IPS-18a (cell line): ENCODE data around the gene JAZF1.

Experiments used
- H3K27ac ChIP-seq: one replicate; pipeline ENCODE4 v1.5.1; 2013; ENCODE audit warnings: low read length
- H3K27me3 ChIP-seq: one replicate; pipeline ENCODE4 v1.6.1; 2013; ENCODE audit warnings: mild to moderate bottlenecking, low read length; ENCODE audit not compliant: control insufficient read depth, insufficient read depth
- H3K36me3 ChIP-seq: one replicate; pipeline ENCODE4 v1.6.1; 2013; ENCODE audit warnings: low read depth, low read length; ENCODE audit not compliant: control insufficient read depth
- H3K4me1 ChIP-seq: one replicate; pipeline ENCODE4 v1.6.1; 2013; ENCODE audit warnings: low read depth, low read length; ENCODE audit not compliant: control insufficient read depth
- H3K4me3 ChIP-seq: one replicate; pipeline ENCODE4 v1.5.1; 2013; ENCODE audit warnings: low read length
- H3K9ac ChIP-seq: one replicate; pipeline ENCODE4 v1.6.1; 2013; ENCODE audit warnings: mild to moderate bottlenecking, low read length, moderate library complexity
- H3K9me3 ChIP-seq: one replicate; pipeline ENCODE4 v1.6.1; 2013; ENCODE audit warnings: low read depth, low read length; ENCODE audit not compliant: control insufficient read depth

The JAZF1 gene

GRCh38 chr7:28095231-28095630 lies 85.4 kb downstream of the JAZF1 start:
- Histone ChIP-seq H3K36me3 (no peaks in the 10 kb centered on the region), H3K9ac (no peak overlapping the region), H3K4me3 (no peak overlapping the region), H3K4me1 (peaks cover 7% of the 10 kb centered on the region), H3K9me3 (no peaks in the 10 kb centered on the region), H3K27me3 (no peaks in the 10 kb centered on the region), H3K27ac (no peak overlapping the region)

DNA sequence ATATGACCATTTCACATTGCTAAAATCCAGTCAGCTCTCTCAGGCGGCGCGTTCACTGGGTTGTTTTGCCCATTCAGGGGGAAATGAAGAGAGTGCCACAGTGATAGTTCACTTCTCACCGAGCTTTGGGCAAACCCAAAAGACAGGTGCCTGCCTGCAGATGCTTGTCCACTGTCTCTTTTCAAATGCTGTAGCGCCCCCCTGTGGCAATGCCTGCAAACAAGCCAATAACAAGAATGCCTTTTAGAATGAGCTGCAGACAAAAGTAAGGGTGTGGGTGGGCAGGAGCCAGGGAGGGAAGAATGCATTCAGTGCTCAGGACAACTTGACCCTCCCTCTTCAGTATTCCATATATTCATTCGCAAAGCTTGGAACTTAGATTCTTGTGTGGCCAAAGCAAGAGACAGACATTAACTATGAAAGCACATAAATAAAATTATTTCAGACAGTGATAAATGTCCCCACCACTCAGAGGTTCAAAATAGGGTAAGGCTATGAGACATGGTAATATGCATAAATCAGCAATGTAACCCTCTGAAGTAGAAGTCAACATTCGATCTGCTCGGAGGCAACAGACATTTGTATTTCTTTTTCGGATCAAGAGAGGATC lies 86.9 kb downstream of the JAZF1 start:
- no peaks in the 10 kb centered on the region for H3K36me3 ChIP-seq
- H3K9me3 ChIP-seq = no peaks in the 10 kb centered on the region
- H3K27ac ChIP-seq = no peak overlapping the region
- H3K4me1 ChIP-seq = peaks cover 10% of the 10 kb centered on the region
- H3K9ac ChIP-seq = no peak overlapping the region
- H3K27me3 ChIP-seq = no peaks in the 10 kb centered on the region
- H3K4me3 ChIP-seq = no peak overlapping the region

- no peak overlapping the region for H3K27ac ChIP-seq
- H3K36me3 ChIP-seq = no peaks in the 10 kb centered on the region
- H3K27me3 ChIP-seq = no peaks in the 10 kb centered on the region
- H3K4me1 ChIP-seq = peaks cover 17% of the 10 kb centered on the region
- no peak overlapping the region for H3K9ac ChIP-seq
- H3K9me3 ChIP-seq = no peaks in the 10 kb centered on the region
- no peak overlapping the region for H3K4me3 ChIP-seq
These were observed 89.4 kb downstream of the JAZF1 start for GRCh38 chr7:28091190-28091589.

- peaks cover 17% of the 10 kb centered on the region for H3K4me1 ChIP-seq
- no peaks in the 10 kb centered on the region for H3K36me3 ChIP-seq
- no peaks in the 10 kb centered on the region for H3K9me3 ChIP-seq
- H3K9ac ChIP-seq = no peak overlapping the region
- H3K27me3 ChIP-seq = no peaks in the 10 kb centered on the region
- no peak overlapping the region for H3K4me3 ChIP-seq
- no peak overlapping the region for H3K27ac ChIP-seq
These were observed 91.5 kb downstream of the JAZF1 start for GRCh38 chr7:28088901-28089714.

DNA sequence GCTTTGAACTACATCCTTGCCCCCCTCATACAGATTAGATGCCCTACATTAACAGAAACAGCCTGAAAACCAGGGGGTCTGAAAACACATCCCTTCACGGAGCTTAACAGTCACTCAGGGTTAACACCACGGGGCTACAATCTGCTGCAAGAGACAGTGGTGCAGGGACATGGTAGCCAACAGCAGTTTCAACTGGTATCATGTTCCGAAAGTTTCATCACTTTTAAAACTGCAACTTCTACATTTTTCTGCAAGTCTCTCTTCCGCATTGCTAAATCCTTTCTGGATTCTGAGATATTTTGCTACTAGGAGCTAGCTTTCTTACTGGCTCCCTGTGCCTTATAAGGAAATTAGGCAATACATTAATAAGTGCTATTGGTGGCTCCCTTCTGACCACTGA lies 92.6 kb downstream of the JAZF1 start:
- no peaks in the 10 kb centered on the region for H3K27me3 ChIP-seq
- no peaks in the 10 kb centered on the region for H3K36me3 ChIP-seq
- no peak overlapping the region for H3K4me3 ChIP-seq
- peaks cover 13% of the 10 kb centered on the region for H3K4me1 ChIP-seq
- H3K9me3 ChIP-seq = no peaks in the 10 kb centered on the region
- H3K27ac ChIP-seq = no peak overlapping the region
- no peak overlapping the region for H3K9ac ChIP-seq

GRCh38 chr7:28086198-28086597 lies 94.4 kb downstream of the JAZF1 start:
- Histone ChIP-seq H3K27ac (no peak overlapping the region), H3K9me3 (no peaks in the 10 kb centered on the region), H3K9ac (no peak overlapping the region)

GRCh38 chr7:28083998-28084985 lies 96.3 kb downstream of the JAZF1 start:
- Histone ChIP-seq H3K27me3 (no peaks in the 10 kb centered on the region), H3K9me3 (no peaks in the 10 kb centered on the region), H3K4me3 (no peak overlapping the region), H3K9ac (no peak overlapping the region), H3K4me1 (peaks cover 13% of the 10 kb centered on the region), H3K27ac (no peak overlapping the region), H3K36me3 (no peaks in the 10 kb centered on the region)

More at GRCh38 chr7:28086198-28086597, 94.4 kb downstream of the JAZF1 start:
- H3K4me1 ChIP-seq = peaks cover 13% of the 10 kb centered on the region
- no peaks in the 10 kb centered on the region for H3K27me3 ChIP-seq
- H3K4me3 ChIP-seq = no peak overlapping the region
- H3K36me3 ChIP-seq = no peaks in the 10 kb centered on the region

DNA sequence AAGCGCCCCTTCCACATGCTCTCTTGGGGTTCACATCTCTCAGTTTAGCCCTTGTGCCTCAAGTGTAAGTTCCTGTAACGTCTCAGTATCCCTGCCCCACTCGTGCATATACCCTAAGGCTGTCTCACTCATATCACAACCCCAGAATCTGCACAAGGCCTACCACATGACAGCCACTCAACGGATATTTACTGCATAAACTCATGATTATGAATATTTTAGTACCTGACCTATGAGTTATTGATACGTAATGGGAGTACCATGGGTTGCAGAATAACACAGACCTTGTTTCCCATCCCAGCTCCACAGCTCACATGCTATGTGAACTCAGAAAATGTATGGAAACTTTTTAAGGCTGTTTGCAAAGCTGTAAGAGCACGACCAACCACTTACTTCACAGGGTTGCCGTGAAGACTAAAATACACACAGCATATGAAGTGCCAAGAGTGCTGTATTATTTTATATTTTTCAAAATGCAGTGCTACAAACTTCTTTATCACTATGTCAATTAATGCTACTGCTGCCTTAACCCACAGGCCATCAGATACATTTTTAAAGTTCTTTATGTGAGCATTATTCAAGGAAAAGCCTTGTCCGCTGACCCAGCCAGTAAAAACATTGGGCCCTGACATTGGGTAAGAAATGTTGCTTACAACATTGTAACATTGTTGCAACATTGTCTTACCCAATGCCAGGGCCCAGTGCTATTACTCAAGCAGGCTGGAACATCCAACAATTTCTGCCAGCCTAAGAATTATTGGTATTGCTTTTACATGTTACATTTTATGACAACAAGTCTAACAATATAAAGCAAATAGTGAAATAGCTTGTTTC lies 97.2 kb downstream of the JAZF1 start:
- H3K4me1 ChIP-seq = peaks cover 7% of the 10 kb centered on the region
- H3K36me3 ChIP-seq = no peaks in the 10 kb centered on the region
- no peaks in the 10 kb centered on the region for H3K27me3 ChIP-seq
- no peaks in the 10 kb centered on the region for H3K9me3 ChIP-seq
- H3K9ac ChIP-seq = no peak overlapping the region
- no peak overlapping the region for H3K27ac ChIP-seq
- H3K4me3 ChIP-seq = no peak overlapping the region

- Histone ChIP-seq H3K4me1 (no peaks in the 10 kb centered on the region), H3K9ac (no peak overlapping the region), H3K4me3 (no peak overlapping the region), H3K27me3 (no peaks in the 10 kb centered on the region), H3K36me3 (no peaks in the 10 kb centered on the region), H3K27ac (no peak overlapping the region), H3K9me3 (no peaks in the 10 kb centered on the region)
These were observed 98.5 kb downstream of the JAZF1 start for GRCh38 chr7:28082071-28082470.

DNA sequence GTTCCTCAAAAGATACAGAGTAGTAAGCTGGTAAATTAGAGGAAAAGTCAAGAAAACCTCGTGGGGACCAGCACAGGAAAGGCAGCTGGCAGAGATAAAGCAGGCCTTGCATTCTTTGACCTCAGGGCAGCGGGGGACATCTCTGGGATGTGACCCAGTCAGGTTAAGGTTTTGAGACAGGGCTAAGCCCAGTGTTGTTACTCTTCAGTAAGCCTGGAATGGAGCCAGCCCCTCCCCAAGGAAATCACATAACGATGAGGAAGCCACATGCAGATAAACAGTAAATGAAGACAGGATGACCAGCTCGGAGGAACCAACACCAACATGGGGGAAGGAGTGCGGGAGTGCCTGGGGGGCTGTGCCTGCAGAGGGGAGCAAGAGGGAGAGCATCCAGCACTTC lies 99.6 kb downstream of the JAZF1 start:
- no peaks in the 10 kb centered on the region for H3K36me3 ChIP-seq
- no peaks in the 10 kb centered on the region for H3K27me3 ChIP-seq
- H3K4me3 ChIP-seq = no peak overlapping the region
- H3K27ac ChIP-seq = no peak overlapping the region
- no peak overlapping the region for H3K9ac ChIP-seq
- H3K4me1 ChIP-seq = no peaks in the 10 kb centered on the region
- H3K9me3 ChIP-seq = no peaks in the 10 kb centered on the region
